ENCODE results near the gene INHBA. TPM values are rescaled to one million over a fixed set of nuclear protein-coding genes. Genes with fewer than 3 reads are reported as not detected.
A peak's percentile ranks its signal among the peaks of the same experiment; 100 is the strongest.

INHBA gene
- total RNA-seq, 3 donors from 2014 or later = 0.18 to 0.38 (median 0.28) TPM

GRCh38 chr7:41730161-41730560 is 27.3 kb upstream of the INHBA start:
- Mint-ChIP-seq H3K36me3 (ENCODE audit: insufficient read depth) (no peaks in the 10 kb centered on the region), H3K9me3 (peaks cover 3% of the 10 kb centered on the region)
- no peak for ATAC-seq

GRCh38 chr7:41729059-41729458 is 26.2 kb upstream of the INHBA start:
- Mint-ChIP-seq H3K4me3 (no peak overlapping the region), H3K4me1 (ENCODE audit: low read depth) (peaks cover 6% of the 10 kb centered on the region), H3K27me3 (ENCODE audit: low read depth) (peaks cover 9% of the 10 kb centered on the region), H3K36me3 (ENCODE audit: insufficient read depth) (no peaks in the 10 kb centered on the region), H3K9me3 (peaks cover 3% of the 10 kb centered on the region)
- ATAC-seq = no peak
- no peak for DNase-seq

More at GRCh38 chr7:41730161-41730560, 27.3 kb upstream of the INHBA start:
- no peak overlapping the region for H3K4me3 Mint-ChIP-seq
- peaks cover 7% of the 10 kb centered on the region for H3K27me3 Mint-ChIP-seq (ENCODE audit: low read depth)
- H3K4me1 Mint-ChIP-seq (ENCODE audit: low read depth) = peaks cover 6% of the 10 kb centered on the region
- no peak for DNase-seq

GRCh38 chr7:41725013-41725412 is 22.1 kb upstream of the INHBA start:
- Mint-ChIP-seq H3K9me3 (peaks cover 3% of the 10 kb centered on the region), H3K4me1 (ENCODE audit: low read depth) (no peaks in the 10 kb centered on the region), H3K4me3 (no peak overlapping the region), H3K27me3 (ENCODE audit: low read depth) (peaks cover 2% of the 10 kb centered on the region), H3K36me3 (ENCODE audit: insufficient read depth) (no peaks in the 10 kb centered on the region)
- no peak for DNase-seq
- ATAC-seq = no peak

GRCh38 chr7:41720886-41721285 is 18.0 kb upstream of the INHBA start:
- Mint-ChIP-seq H3K4me3 (no peak overlapping the region), H3K27me3 (ENCODE audit: low read depth) (peaks cover 2% of the 10 kb centered on the region), H3K36me3 (ENCODE audit: insufficient read depth) (no peaks in the 10 kb centered on the region), H3K4me1 (ENCODE audit: low read depth) (no peaks in the 10 kb centered on the region), H3K9me3 (peaks cover 3% of the 10 kb centered on the region)
- ATAC-seq (no peak), DNase-seq (no peak)

- no peak for DNase-seq
- ATAC-seq = no peak
- Mint-ChIP-seq H3K9me3 (peaks cover 3% of the 10 kb centered on the region), H3K36me3 (ENCODE audit: insufficient read depth) (no peaks in the 10 kb centered on the region), H3K4me3 (no peak overlapping the region), H3K27me3 (ENCODE audit: low read depth) (peaks cover 2% of the 10 kb centered on the region), H3K4me1 (ENCODE audit: low read depth) (no peaks in the 10 kb centered on the region)
These were observed 17.2 kb upstream of the INHBA start for GRCh38 chr7:41720046-41720445.

GRCh38 chr7:41716691-41717090 is 13.8 kb upstream of the INHBA start:
- Mint-ChIP-seq H3K27me3 (ENCODE audit: low read depth) (no peaks in the 10 kb centered on the region), H3K4me1 (ENCODE audit: low read depth) (no peaks in the 10 kb centered on the region), H3K4me3 (no peak overlapping the region), H3K36me3 (ENCODE audit: insufficient read depth) (no peaks in the 10 kb centered on the region), H3K9me3 (peaks cover 3% of the 10 kb centered on the region)
- no peak for DNase-seq
- no peak for ATAC-seq

- no peak overlapping the region for H3K4me3 Mint-ChIP-seq
- no peaks in the 10 kb centered on the region for H3K27me3 Mint-ChIP-seq (ENCODE audit: low read depth)
- DNase-seq (no peak), ATAC-seq (no peak)
- H3K4me1 Mint-ChIP-seq (ENCODE audit: low read depth) = no peaks in the 10 kb centered on the region
- no peaks in the 10 kb centered on the region for H3K9me3 Mint-ChIP-seq
- no peaks in the 10 kb centered on the region for H3K36me3 Mint-ChIP-seq (ENCODE audit: insufficient read depth)
These were observed 12.1 kb upstream of the INHBA start for GRCh38 chr7:41715000-41715399.

- H3K27me3 Mint-ChIP-seq (ENCODE audit: low read depth) = peaks cover 16% of the 10 kb centered on the region
- no peak for ATAC-seq
- DNase-seq = no peak
- no peak overlapping the region for H3K4me3 Mint-ChIP-seq
- H3K9me3 Mint-ChIP-seq = no peaks in the 10 kb centered on the region
- no peaks in the 10 kb centered on the region for H3K36me3 Mint-ChIP-seq (ENCODE audit: insufficient read depth)
- H3K4me1 Mint-ChIP-seq (ENCODE audit: low read depth) = no peaks in the 10 kb centered on the region
These were observed 8.6 kb upstream of the INHBA start for GRCh38 chr7:41711283-41712064.

GRCh38 chr7:41710838-41711237 is 7.9 kb upstream of the INHBA start:
- DNase-seq (no peak), ATAC-seq (no peak)
- Mint-ChIP-seq H3K4me1 (ENCODE audit: low read depth) (peaks cover 4% of the 10 kb centered on the region), H3K27me3 (ENCODE audit: low read depth) (peaks cover 22% of the 10 kb centered on the region), H3K9me3 (no peaks in the 10 kb centered on the region), H3K4me3 (no peak overlapping the region), H3K36me3 (ENCODE audit: insufficient read depth) (no peaks in the 10 kb centered on the region)

GRCh38 chr7:41709621-41710020 is 6.7 kb upstream of the INHBA start:
- no peak overlapping the region for H3K4me3 Mint-ChIP-seq
- H3K27me3 Mint-ChIP-seq (ENCODE audit: low read depth) = peaks cover 28% of the 10 kb centered on the region
- H3K4me1 Mint-ChIP-seq (ENCODE audit: low read depth) = peaks cover 12% of the 10 kb centered on the region
- no peak for ATAC-seq
- no peaks in the 10 kb centered on the region for H3K36me3 Mint-ChIP-seq (ENCODE audit: insufficient read depth)
- DNase-seq = no peak
- H3K9me3 Mint-ChIP-seq = no peaks in the 10 kb centered on the region

- peaks cover 32% of the 10 kb centered on the region for H3K27me3 Mint-ChIP-seq (ENCODE audit: low read depth)
- DNase-seq (no peak), ATAC-seq (no peak)
- no peak overlapping the region for H3K4me3 Mint-ChIP-seq
- H3K36me3 Mint-ChIP-seq (ENCODE audit: insufficient read depth) = no peaks in the 10 kb centered on the region
- H3K9me3 Mint-ChIP-seq = no peaks in the 10 kb centered on the region
- peaks cover 17% of the 10 kb centered on the region for H3K4me1 Mint-ChIP-seq (ENCODE audit: low read depth)
These were observed 5.9 kb upstream of the INHBA start for GRCh38 chr7:41708581-41709358.

GRCh38 chr7:41706228-41706930 is 3.5 kb upstream of the INHBA start:
- H3K4me1 Mint-ChIP-seq (ENCODE audit: low read depth) = peaks cover 17% of the 10 kb centered on the region
- ATAC-seq (no peak), DNase-seq (no peak)
- peaks cover 43% of the 10 kb centered on the region for H3K27me3 Mint-ChIP-seq (ENCODE audit: low read depth)
- H3K36me3 Mint-ChIP-seq (ENCODE audit: insufficient read depth) = no peaks in the 10 kb centered on the region
- no peak overlapping the region for H3K4me3 Mint-ChIP-seq
- no peaks in the 10 kb centered on the region for H3K9me3 Mint-ChIP-seq

- ATAC-seq (peak; percentile 82 to 88), DNase-seq (peak; percentile 28)
- H3K4me1 Mint-ChIP-seq (ENCODE audit: low read depth) = peaks cover 17% of the 10 kb centered on the region
- peak overlapping the region; percentile 78 for H3K4me3 Mint-ChIP-seq
- H3K36me3 Mint-ChIP-seq (ENCODE audit: insufficient read depth) = no peaks in the 10 kb centered on the region
- H3K27me3 Mint-ChIP-seq (ENCODE audit: low read depth) = peaks cover 49% of the 10 kb centered on the region
- H3K9me3 Mint-ChIP-seq = no peaks in the 10 kb centered on the region
These were observed 2.4 kb upstream of the INHBA start for GRCh38 chr7:41705109-41705901.

Data from activated T-cell treated with anti-CD3 and anti-CD28 coated beads, Interleukin-2, amount 50 U/mL, for 4 hours (primary cell).